HEK293 (cell line): ENCODE measurements around the gene CARMIL3.

ENCODE experiments used
- ZNF48 ChIP-seq: fragments of 450-650 bp; formaldehyde crosslinking; IDR thresholded peaks from 2 replicates; pipeline ENCODE4 v1.5.1; 2016; ENCODE audit warnings: missing biosample characterization, missing genetic modification characterization
- TF ChIP-seq, protein P1 (sequence below): fragments of 450-650 bp; formaldehyde crosslinking; IDR thresholded peaks from 2 replicates; pipeline ENCODE4 v1.5.1; 2016; ENCODE audit warnings: missing biosample characterization, missing genetic modification characterization

DNA sequence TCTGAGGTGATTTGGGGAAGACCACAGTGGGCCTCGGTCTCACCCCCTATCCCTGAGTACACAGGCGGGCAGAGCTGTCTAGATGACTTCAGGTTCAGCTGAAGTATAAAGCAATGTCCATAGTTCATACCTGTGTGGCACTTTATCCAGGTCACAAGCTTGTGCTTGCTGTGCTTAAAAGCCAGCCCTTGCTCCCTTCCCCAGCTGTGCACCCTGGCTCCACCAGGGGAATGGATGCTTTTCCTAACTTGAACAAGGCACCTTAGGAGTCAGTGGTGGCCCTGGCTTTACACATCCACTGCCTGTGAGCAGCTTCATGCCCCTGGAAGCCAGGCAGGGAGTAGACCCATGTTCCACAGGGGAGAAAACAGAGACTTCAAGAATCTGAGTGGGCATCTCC, 5.5 kb downstream of the CARMIL3 start:
- TF ChIP-seq ZNF48 = no peak
- TF ChIP-seq, protein P1, sequence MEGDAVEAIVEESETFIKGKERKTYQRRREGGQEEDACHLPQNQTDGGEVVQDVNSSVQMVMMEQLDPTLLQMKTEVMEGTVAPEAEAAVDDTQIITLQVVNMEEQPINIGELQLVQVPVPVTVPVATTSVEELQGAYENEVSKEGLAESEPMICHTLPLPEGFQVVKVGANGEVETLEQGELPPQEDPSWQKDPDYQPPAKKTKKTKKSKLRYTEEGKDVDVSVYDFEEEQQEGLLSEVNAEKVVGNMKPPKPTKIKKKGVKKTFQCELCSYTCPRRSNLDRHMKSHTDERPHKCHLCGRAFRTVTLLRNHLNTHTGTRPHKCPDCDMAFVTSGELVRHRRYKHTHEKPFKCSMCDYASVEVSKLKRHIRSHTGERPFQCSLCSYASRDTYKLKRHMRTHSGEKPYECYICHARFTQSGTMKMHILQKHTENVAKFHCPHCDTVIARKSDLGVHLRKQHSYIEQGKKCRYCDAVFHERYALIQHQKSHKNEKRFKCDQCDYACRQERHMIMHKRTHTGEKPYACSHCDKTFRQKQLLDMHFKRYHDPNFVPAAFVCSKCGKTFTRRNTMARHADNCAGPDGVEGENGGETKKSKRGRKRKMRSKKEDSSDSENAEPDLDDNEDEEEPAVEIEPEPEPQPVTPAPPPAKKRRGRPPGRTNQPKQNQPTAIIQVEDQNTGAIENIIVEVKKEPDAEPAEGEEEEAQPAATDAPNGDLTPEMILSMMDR (tag by site-specific recombination) = no peak
